CD4-positive, alpha-beta memory T cell (primary cell): ENCODE results near the gene FKBP14. TPM values are rescaled to one million over a fixed set of nuclear protein-coding genes. Genes with fewer than 3 reads are reported as not detected.

Experiments
- CTCF ChIA-PET: fragments of 350-600 bp; sonication (Branson Sonifier 250); formaldehyde crosslinking; loops from one replicate; lab custom pipeline; 2021; ENCODE audit warnings: inconsistent platforms; ENCODE audit not compliant: partially characterized antibody; lab: Charles Lee
- POLR2A ChIA-PET: fragments of 350-600 bp; sonication (Branson Sonifier 250); formaldehyde crosslinking; loops from one replicate; lab custom pipeline; 2021; ENCODE audit not compliant: partially characterized antibody; lab: Charles Lee
- DNase-seq, 5 donors: peaks; one replicate each; pipeline versions ENCODE4 v3.0.0 to v3.0.0-alpha.2; 2020 to 2022; ENCODE audit warnings: mixed read lengths in 1 of 5
- H3K27ac ChIP-seq: one replicate; pipeline ENCODE4 v1.7.0; 2013; ENCODE audit warnings: low read depth, low read length
- H3K27me3 ChIP-seq: 2 replicates; pipeline ENCODE4 v1.7.0; 2013; ENCODE audit warnings: mild to moderate bottlenecking, low read length, moderate library complexity; ENCODE audit not compliant: insufficient read depth
- H3K36me3 ChIP-seq: 2 replicates; pipeline ENCODE4 v1.7.0; 2013; ENCODE audit warnings: mild to moderate bottlenecking, low read length, moderate library complexity; ENCODE audit not compliant: insufficient read depth
- H3K4me1 ChIP-seq: 2 replicates; pipeline ENCODE4 v1.7.0; 2013; ENCODE audit warnings: mild to moderate bottlenecking, low read length, moderate library complexity; ENCODE audit not compliant: insufficient read depth
- H3K4me3 ChIP-seq, 2 donors: one replicate each; pipeline ENCODE4 v1.7.0; 2013; ENCODE audit warnings: low read length in 2 of 2, mild to moderate bottlenecking in 1 of 2
- H3K9me3 ChIP-seq, 2 donors: one replicate each; pipeline ENCODE4 v1.7.0; 2013; ENCODE audit warnings: low read length in 2 of 2, control low read depth in 1 of 2; ENCODE audit not compliant: control insufficient read depth in 1 of 2
- H3K27ac Mint-ChIP-seq, 7 donors: one replicate each; pipeline ENCODE4 v1.8.0; 2020 to 2021; ENCODE audit warnings: mixed read lengths in 7 of 7, mild to moderate bottlenecking in 6 of 7, inconsistent platforms in 3 of 7, moderate library complexity in 3 of 7
- H3K27me3 Mint-ChIP-seq, 2 donors: one replicate each; pipeline ENCODE4 v1.8.0; 2020 to 2021; ENCODE audit warnings: mixed read lengths in 2 of 2
- H3K36me3 Mint-ChIP-seq, 2 donors: one replicate each; pipeline ENCODE4 v1.8.0; 2020 to 2021; ENCODE audit warnings: mixed read lengths in 2 of 2, inconsistent platforms in 1 of 2, mild to moderate bottlenecking in 1 of 2
- H3K4me1 Mint-ChIP-seq, 4 donors: one replicate each; pipeline ENCODE4 v1.8.0; 2020 to 2021; ENCODE audit warnings: mixed read lengths in 4 of 4, mild to moderate bottlenecking in 1 of 4
- H3K4me3 Mint-ChIP-seq, 8 donors: one replicate each; pipeline ENCODE4 v1.8.0; 2020 to 2021; ENCODE audit warnings: mixed read lengths in 8 of 8, mild to moderate bottlenecking in 7 of 8, moderate library complexity in 6 of 8, inconsistent platforms in 3 of 8
- H3K9me3 Mint-ChIP-seq, 8 donors: one replicate each; pipeline ENCODE4 v1.8.0; 2020 to 2021; ENCODE audit warnings: mixed read lengths in 8 of 8, mild to moderate bottlenecking in 5 of 8, inconsistent platforms in 3 of 8, moderate library complexity in 1 of 8
- intact Hi-C: fragments of 100-400 bp; cut with micrococcal nuclease; formaldehyde crosslinking; loops from one replicate; pipeline ENCODE4 v1.15.1; 2023
- polyA plus RNA-seq, 2 donors: library from polyadenylated mRNA; unstranded; fragments of 300-500 nt; fragmentation: Illumina TruSeq; gene quantifications; one replicate each; pipeline ENCODE4 v1.2.3, GENCODE V29; 2021
- total RNA-seq, 2 experiments: library from RNA; stranded (reverse); gene quantifications; one replicate each; pipeline ENCODE4 v1.2.3, GENCODE V29; 2021

FKBP14 gene
- total and polyA plus RNA-seq, 4 experiments from 2014 or later: 1.6 to 6.3 (median 4.6) TPM

DNA sequence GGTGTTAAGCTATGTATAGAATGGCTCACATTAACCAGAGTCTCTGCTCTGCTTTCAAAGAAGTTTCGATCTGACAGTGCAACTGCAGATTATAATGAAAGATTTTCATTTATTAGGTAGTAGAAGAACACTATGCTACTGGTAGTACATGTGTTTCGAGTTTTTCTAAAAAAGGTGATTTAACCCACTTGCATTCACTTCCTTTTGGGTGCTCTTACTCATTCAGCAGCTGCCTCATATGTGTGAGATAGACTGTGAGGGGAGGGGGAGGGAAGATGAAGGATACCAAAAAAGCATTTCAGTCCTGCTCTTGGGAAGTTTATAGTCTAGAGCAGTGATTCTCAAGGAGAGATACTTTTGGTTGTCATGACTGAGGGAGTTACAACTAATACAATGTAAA lies 22.1 kb upstream of the FKBP14 start:
- Mint-ChIP-seq H3K36me3 (peaks cover 54 to 58% of the 10 kb centered on the region in 2 donors), H3K4me1 (no peaks in the 10 kb centered on the region), H3K4me3 (no peak overlapping the region), H3K9me3 (no peaks in the 10 kb centered on the region), H3K27ac (no peak overlapping the region), H3K27me3 (no peaks in the 10 kb centered on the region)
- no peaks in the 10 kb centered on the region for H3K9me3 ChIP-seq
- H3K4me1 ChIP-seq: no peaks in the 10 kb centered on the region
- no peak for DNase-seq
- no peak overlapping the region for H3K27ac ChIP-seq
- no peak overlapping the region for H3K4me3 ChIP-seq
- intact Hi-C loops: no loop called here
- ChIA-PET CTCF (interaction anchor here (1.1 kb wide), 1 partner anchor 13 kb away, joined by 3 read pairs; no protein-coding TSS in a partner anchor), POLR2A (no interaction called here)
- H3K36me3 ChIP-seq: peaks cover under 1% of the 10 kb centered on the region
- no peaks in the 10 kb centered on the region for H3K27me3 ChIP-seq

DNA sequence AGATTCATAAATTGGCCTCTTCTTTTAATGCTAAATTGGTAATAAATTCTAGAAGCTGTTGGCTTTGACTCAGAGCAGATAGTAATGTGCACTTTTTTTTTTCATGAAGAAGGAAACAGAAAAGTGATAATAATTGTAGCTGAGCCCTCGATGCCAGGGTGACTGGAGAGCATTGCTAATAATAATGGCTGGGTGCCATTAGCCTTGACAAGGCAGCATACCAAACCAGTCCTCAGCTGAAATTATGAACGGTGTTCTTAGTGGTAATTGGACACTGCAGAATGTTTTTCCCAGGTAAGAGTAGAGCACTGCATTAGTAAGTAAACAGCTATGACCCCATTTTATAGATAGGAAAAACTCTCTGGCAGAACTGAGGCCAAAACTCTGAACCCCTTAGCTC lies 20.6 kb upstream of the FKBP14 start:
- ChIA-PET CTCF (interaction anchor here (1.1 kb wide), 1 partner anchor 14 kb away, joined by 3 read pairs; no protein-coding TSS in a partner anchor), POLR2A (no interaction called here)
- Histone ChIP-seq H3K9me3 (no peaks in the 10 kb centered on the region), H3K27me3 (no peaks in the 10 kb centered on the region), H3K4me3 (no peak overlapping the region), H3K4me1 (no peaks in the 10 kb centered on the region), H3K36me3 (no peaks in the 10 kb centered on the region), H3K27ac (no peak overlapping the region)
- H3K4me1 Mint-ChIP-seq: peaks cover 0 to 2% (median 0%) of the 10 kb centered on the region in 4 donors
- H3K27me3 Mint-ChIP-seq: no peaks in the 10 kb centered on the region
- no peaks in the 10 kb centered on the region for H3K9me3 Mint-ChIP-seq
- intact Hi-C loops: no loop called here
- peaks cover 43 to 54% of the 10 kb centered on the region in 2 donors for H3K36me3 Mint-ChIP-seq
- no peak overlapping the region for H3K27ac Mint-ChIP-seq
- DNase-seq: no peak
- H3K4me3 Mint-ChIP-seq: no peak overlapping the region

- no peaks in the 10 kb centered on the region for H3K9me3 Mint-ChIP-seq
- Histone ChIP-seq H3K9me3 (no peaks in the 10 kb centered on the region), H3K36me3 (no peaks in the 10 kb centered on the region), H3K27ac (no peak overlapping the region), H3K27me3 (no peaks in the 10 kb centered on the region), H3K4me1 (no peaks in the 10 kb centered on the region), H3K4me3 (no peak overlapping the region)
- H3K4me1 Mint-ChIP-seq: peaks cover 0 to 4% (median 0%) of the 10 kb centered on the region in 4 donors
- H3K4me3 Mint-ChIP-seq: no peak overlapping the region
- peaks cover 41 to 51% of the 10 kb centered on the region in 2 donors for H3K36me3 Mint-ChIP-seq
- DNase-seq: no peak
- H3K27me3 Mint-ChIP-seq: no peaks in the 10 kb centered on the region
- ChIA-PET CTCF (interaction anchor here (1.1 kb wide), 1 partner anchor 15 kb away, joined by 3 read pairs; no protein-coding TSS in a partner anchor), POLR2A (no interaction called here)
- H3K27ac Mint-ChIP-seq: no peak overlapping the region
- intact Hi-C loops: no loop called here
These were observed 19.7 kb upstream of the FKBP14 start for GRCh38 chr7:30046127-30046770.

DNA sequence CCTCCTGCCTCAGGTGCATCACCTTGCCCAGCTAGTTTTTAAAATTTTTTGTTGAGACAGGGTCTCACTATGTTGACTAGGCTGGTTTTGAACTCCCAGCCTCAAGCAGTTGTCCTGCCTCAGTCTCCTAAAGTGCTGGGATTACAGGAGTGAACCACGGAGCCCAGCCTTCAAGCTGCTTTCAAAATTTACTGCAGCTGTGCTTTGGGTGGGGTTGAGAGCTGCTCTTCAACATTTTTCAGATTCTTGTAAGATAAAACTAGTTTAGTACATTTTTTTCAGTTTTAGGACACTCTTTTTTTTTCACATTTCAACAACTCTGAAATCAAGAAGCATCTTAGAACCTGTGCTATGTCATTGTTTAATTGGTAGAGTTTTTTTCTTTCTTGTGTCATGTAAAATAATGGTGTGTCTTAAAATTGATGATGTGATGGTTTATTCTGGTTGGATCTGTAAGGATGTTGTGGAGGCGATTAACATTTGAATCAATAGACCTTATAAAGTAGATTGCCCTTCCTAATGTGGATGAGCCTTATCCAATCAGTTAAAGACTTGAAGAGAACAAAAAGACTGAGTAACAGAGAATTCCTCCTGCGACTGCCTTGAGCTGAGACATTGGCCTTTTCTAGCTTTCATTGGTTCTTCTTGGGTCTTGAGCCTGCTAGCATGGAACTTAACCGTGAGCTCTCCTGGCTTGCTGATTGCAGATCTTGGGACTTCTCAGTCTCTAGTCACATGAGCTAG lies 15.2 kb upstream of the FKBP14 start:
- H3K36me3 Mint-ChIP-seq: peaks cover 18 to 20% of the 10 kb centered on the region in 2 donors
- CTCF ChIA-PET: interaction anchor here (1.3 to 1.6 kb wide), 2 partner anchors 13 to 20 kb away, joined by 4 to 6 read pairs; partner anchors contain the start of gene PLEKHA8
- H3K27ac Mint-ChIP-seq: peak overlapping the region in 2 of 7 donors; percentile 14 to 65
- intact Hi-C loops: no loop called here
- H3K9me3 Mint-ChIP-seq: no peaks in the 10 kb centered on the region
- Histone ChIP-seq H3K4me3 (no peak overlapping the region), H3K27ac (no peak overlapping the region), H3K36me3 (no peaks in the 10 kb centered on the region), H3K9me3 (no peaks in the 10 kb centered on the region), H3K4me1 (no peaks in the 10 kb centered on the region), H3K27me3 (no peaks in the 10 kb centered on the region)
- H3K4me3 Mint-ChIP-seq: no peak overlapping the region
- H3K27me3 Mint-ChIP-seq: no peaks in the 10 kb centered on the region
- POLR2A ChIA-PET: no interaction called here
- DNase-seq: no peak
- H3K4me1 Mint-ChIP-seq: peaks cover 0 to 15% (median 9%) of the 10 kb centered on the region in 4 donors

GRCh38 chr7:30040938-30041337 lies 14.4 kb upstream of the FKBP14 start:
- ChIA-PET CTCF (interaction anchor here (1.6 kb wide), 1 partner anchor 21 kb away, joined by 6 read pairs; no protein-coding TSS in a partner anchor), POLR2A (no interaction called here)
- no peaks in the 10 kb centered on the region for H3K9me3 Mint-ChIP-seq
- intact Hi-C loops: no loop called here
- no peaks in the 10 kb centered on the region for H3K27me3 ChIP-seq
- H3K36me3 ChIP-seq: no peaks in the 10 kb centered on the region
- no peaks in the 10 kb centered on the region for H3K27me3 Mint-ChIP-seq
- no peaks in the 10 kb centered on the region for H3K4me1 ChIP-seq
- H3K27ac Mint-ChIP-seq: no peak overlapping the region
- H3K27ac ChIP-seq: no peak overlapping the region
- peaks cover 10 to 13% of the 10 kb centered on the region in 2 donors for H3K36me3 Mint-ChIP-seq
- H3K4me1 Mint-ChIP-seq: peaks cover 0 to 15% (median 9%) of the 10 kb centered on the region in 4 donors
- DNase-seq: no peak
- no peaks in the 10 kb centered on the region for H3K9me3 ChIP-seq
- H3K4me3 Mint-ChIP-seq: no peak overlapping the region
- H3K4me3 ChIP-seq: no peak overlapping the region

GRCh38 chr7:30038196-30038980 lies 11.9 kb upstream of the FKBP14 start:
- Mint-ChIP-seq H3K4me3 (no peak overlapping the region), H3K27me3 (no peaks in the 10 kb centered on the region), H3K9me3 (no peaks in the 10 kb centered on the region), H3K4me1 (peaks cover 0 to 15% (median 9%) of the 10 kb centered on the region in 4 donors), H3K27ac (no peak overlapping the region), H3K36me3 (peaks cover 0 to 5% of the 10 kb centered on the region in 2 donors)
- Histone ChIP-seq H3K27ac (no peak overlapping the region), H3K4me3 (no peak overlapping the region), H3K27me3 (no peaks in the 10 kb centered on the region), H3K9me3 (no peaks in the 10 kb centered on the region), H3K36me3 (no peaks in the 10 kb centered on the region), H3K4me1 (no peaks in the 10 kb centered on the region)
- ChIA-PET CTCF (interaction anchor here (1.3 kb wide), 1 partner anchor 117 kb away, joined by 3 read pairs; no protein-coding TSS in a partner anchor), POLR2A (interaction anchor here (0.6 kb wide), 1 partner anchor 12 kb away, joined by 5 read pairs; the partner anchor contains the start of gene FKBP14)
- intact Hi-C loops: no loop called here
- DNase-seq: no peak
